CD4-positive, alpha-beta T cell (primary cell): ENCODE results near the gene EIF3L. TPM values are rescaled to one million over a fixed set of nuclear protein-coding genes. Genes with fewer than 3 reads are reported as not detected.

ENCODE experiments used
- ATAC-seq: fragments of 200-7000 bp; cut with Tn5 transposase; one replicate; pipeline ENCODE4 v1.10.0; 2022; ENCODE audit warnings: mild to moderate bottlenecking; ENCODE audit not compliant: poor library complexity
- CTCF ChIA-PET: fragments of 350-600 bp; sonication (Branson Sonifier 250); formaldehyde crosslinking; loops from one replicate; lab custom pipeline; 2021; ENCODE audit warnings: antibody characterized with exemption, inconsistent platforms; lab: Charles Lee
- POLR2A ChIA-PET: fragments of 350-600 bp; sonication (Branson Sonifier 250); formaldehyde crosslinking; loops from one replicate; lab custom pipeline; 2021; ENCODE audit warnings: antibody characterized with exemption, inconsistent platforms; lab: Charles Lee
- DNase-seq, 14 experiments: peaks; one replicate each; pipeline ENCODE4 v3.0.0-alpha.2; 2013 to 2020; ENCODE audit warnings: mixed read lengths in 2 of 14
- H3K27ac ChIP-seq, 2 donors: one replicate each; pipeline versions ENCODE4 v1.5.1 to v1.7.0; 2013; ENCODE audit warnings: low read length in 2 of 2, low read depth in 1 of 2, mild to moderate bottlenecking in 1 of 2
- H3K27me3 ChIP-seq, 2 experiments: 1 replicate in 1 of 2; 2 replicates in 1 of 2; pipeline versions ENCODE4 v1.6.1 to v1.7.0; 2013; ENCODE audit warnings: low read length in 2 of 2, control low read depth in 1 of 2, mild to moderate bottlenecking in 1 of 2, moderate library complexity in 1 of 2; ENCODE audit not compliant: insufficient read depth in 2 of 2, control insufficient read depth in 1 of 2
- H3K36me3 ChIP-seq: one replicate; pipeline ENCODE4 v1.6.1; 2013; ENCODE audit warnings: low read length, control low read depth; ENCODE audit not compliant: insufficient read depth
- H3K4me1 ChIP-seq: one replicate; pipeline ENCODE4 v1.6.1; 2013; ENCODE audit warnings: low read length, control low read depth; ENCODE audit not compliant: insufficient read depth
- H3K4me3 ChIP-seq: one replicate; pipeline ENCODE4 v1.5.1; 2013; ENCODE audit warnings: mild to moderate bottlenecking, low read length, moderate library complexity
- H3K9me3 ChIP-seq, 2 experiments: 1 replicate in 1 of 2; 2 replicates in 1 of 2; pipeline versions ENCODE4 v1.6.1 to v1.7.0; 2013; ENCODE audit warnings: low read length in 2 of 2, mild to moderate bottlenecking in 2 of 2, control low read depth in 1 of 2, moderate library complexity in 1 of 2; ENCODE audit not compliant: control insufficient read depth in 1 of 2, insufficient read depth in 1 of 2
- H3K27ac Mint-ChIP-seq: one replicate; pipeline ENCODE4 v1.8.0; 2020; ENCODE audit warnings: mixed read lengths
- H3K27me3 Mint-ChIP-seq: one replicate; pipeline ENCODE4 v1.8.0; 2021; ENCODE audit warnings: mixed read lengths
- H3K36me3 Mint-ChIP-seq: one replicate; pipeline ENCODE4 v1.8.0; 2021; ENCODE audit warnings: low read depth, mixed read lengths
- H3K4me1 Mint-ChIP-seq: one replicate; pipeline ENCODE4 v1.8.0; 2021; ENCODE audit warnings: low read depth, mixed read lengths
- H3K4me3 Mint-ChIP-seq: one replicate; pipeline ENCODE4 v1.8.0; 2020; ENCODE audit warnings: mild to moderate bottlenecking, mixed read lengths
- H3K9me3 Mint-ChIP-seq: one replicate; pipeline ENCODE4 v1.8.0; 2020; ENCODE audit warnings: mixed read lengths
- CTCF ChIP-seq: fragments of 200-600 bp; IDR thresholded peaks from one replicate; pipeline ENCODE4 v1.8.0; 2022; ENCODE audit warnings: antibody characterized with exemption, mild to moderate bottlenecking
- intact Hi-C, 2 experiments: fragments of 100-400 bp; cut with DNase I in 1 of 2; cut with micrococcal nuclease in 1 of 2; formaldehyde crosslinking; loops; one replicate each; pipeline versions ENCODE4 v1.15.1 to v1.9.0; 2023 to 2025; cut with DNase I, micrococcal nuclease
- total RNA-seq, 174 experiments: library from RNA in 2 of 174; stranded (reverse) in 2 of 174; gene quantifications; one replicate each; pipeline ENCODE4 v1.2.3 and lab custom pipeline; 2021 to 2026

Gene EIF3L
- total RNA-seq, 2 experiments from 2014 or later, result 525 to 541 TPM

GRCh38 chr22:37806409-37807333 is 42.5 kb upstream of the EIF3L start:
- peak overlapping the region; percentile 58 for H3K4me3 ChIP-seq
- no peak for ATAC-seq
- peaks cover 0 to 19% of the 10 kb centered on the region in 2 experiments for H3K9me3 ChIP-seq
- Mint-ChIP-seq H3K9me3 (no peaks in the 10 kb centered on the region), H3K4me3 (peak overlapping the region; percentile 84), H3K27ac (peak overlapping the region; percentile 3), H3K4me1 (peaks cover 52% of the 10 kb centered on the region), H3K36me3 (no peaks in the 10 kb centered on the region), H3K27me3 (peaks cover 47% of the 10 kb centered on the region)
- peaks cover 69% of the 10 kb centered on the region for H3K4me1 ChIP-seq
- TF ChIP-seq CTCF, result no peak
- ChIA-PET CTCF (interaction anchor here (0.6 to 4.1 kb wide), 2 partner anchors 11 to 83 kb away, joined by 3 to 22 read pairs; no protein-coding TSS in a partner anchor), POLR2A (interaction anchor here (0.9 to 2.3 kb wide), 3 partner anchors 12 to 43 kb away, joined by 3 to 12 read pairs (median 3); partner anchors contain the start of gene ANKRD54)
- intact Hi-C loops, result loop anchor here in 1 of 2 experiments (2.0 to 5.0 kb wide), 3 partner anchors 36 to 146 kb away; partner anchors contain the start of genes ANKRD54, C22orf23 and POLR2F
- peaks cover 54 to 69% of the 10 kb centered on the region in 2 experiments for H3K27me3 ChIP-seq
- peak in 2 of 14 experiments; percentile 15 to 32 for DNase-seq
- no peaks in the 10 kb centered on the region for H3K36me3 ChIP-seq
- no peak overlapping the region for H3K27ac ChIP-seq

- Mint-ChIP-seq H3K9me3 (no peaks in the 10 kb centered on the region), H3K27me3 (peaks cover 43% of the 10 kb centered on the region), H3K4me3 (peak within 1 kb of the TSS; percentile 84), H3K36me3 (no peaks in the 10 kb centered on the region), H3K4me1 (peaks cover 46% of the 10 kb centered on the region), H3K27ac (no peak within 1 kb of the TSS)
- POLR2A ChIA-PET, result interaction anchor here (0.6 to 2.3 kb wide), 9 partner anchors 10 to 510 kb away, joined by 3 to 12 read pairs (median 3); partner anchors contain the start of genes ANKRD54, C22orf23, CSNK1E and MICALL1
- peaks cover 50 to 66% of the 10 kb centered on the region in 2 experiments for H3K27me3 ChIP-seq
- no peak within 1 kb of the TSS for H3K27ac ChIP-seq
- peak within 1 kb of the TSS; percentile 58 for H3K4me3 ChIP-seq
- CTCF ChIA-PET, result interaction anchor here (0.6 to 4.1 kb wide), 3 partner anchors 10 to 108 kb away, joined by 3 to 22 read pairs (median 3); no protein-coding TSS in a partner anchor
- intact Hi-C loops, result loop anchor here in 1 of 2 experiments (2.0 to 5.0 kb wide), 3 partner anchors 35 to 145 kb away; partner anchors contain the start of genes ANKRD54, C22orf23 and POLR2F
- ATAC-seq, result peak; percentile 81
- peak; percentile 61 to 96 (median 79) for DNase-seq
- no peaks in the 10 kb centered on the region for H3K36me3 ChIP-seq
- peaks cover 61% of the 10 kb centered on the region for H3K4me1 ChIP-seq
- peaks cover 0 to 19% of the 10 kb centered on the region in 2 experiments for H3K9me3 ChIP-seq
- TF ChIP-seq CTCF, result no peak
These were observed 41.6 kb upstream of the EIF3L start, which contains the start of gene GCAT for GRCh38 chr22:37807410-37808293. GCAT (plus strand) TSS chr22:37807934; CDS start chr22:37807968, 34 bp downstream.
